H1 (cell line): ENCODE results near the gene GNAQ. TPM values are rescaled to one million over a fixed set of nuclear protein-coding genes. Genes with fewer than 3 reads are reported as not detected.

Experiments used
- EGR1 ChIP-seq: IDR thresholded peaks from 2 replicates; pipeline ENCODE4 v1.6.1; 2011; ENCODE audit warnings: low read depth, low read length, borderline replicate concordance
- GTF2F1 ChIP-seq: IDR thresholded peaks from 2 replicates; pipeline ENCODE4 v1.6.1; 2012; ENCODE audit warnings: low read depth, low read length, improper control_type of control experiment, borderline replicate concordance
- POLR2AphosphoS5 ChIP-seq: IDR thresholded peaks from 2 replicates; pipeline ENCODE4 v1.6.1; 2011; ENCODE audit warnings: low read depth, low read length
- RAD21 ChIP-seq, 2 experiments: IDR thresholded peaks in 1 of 2; conservative IDR thresholded peaks in 1 of 2; 2 replicates each; pipeline ENCODE4 v1.6.1; 2011; ENCODE audit warnings: low read depth in 2 of 2, low read length in 2 of 2, improper control_type of control experiment in 1 of 2, inconsistent platforms in 1 of 2, mild to moderate bottlenecking in 1 of 2, moderate library complexity in 1 of 2
- RNF2 ChIP-seq: fragments of 200-900, 300-1000 bp; sonication (generic); IDR thresholded peaks from 2 replicates; pipeline ENCODE4 v1.7.1; 2016; ENCODE audit warnings: borderline replicate concordance, low read depth, mild to moderate bottlenecking, antibody characterized with exemption, low read length; ENCODE audit not compliant: poor library complexity, severe bottlenecking; ENCODE audit errors: missing control alignments
- polyA plus RNA-seq, 7 experiments: library from polyadenylated mRNA; depleted of rRNA in 3 of 7; stranded (reverse) in 5 of 7; unstranded in 2 of 7; fragments of >200 nt in 5 of 7; fragments of 200-250 nt in 2 of 7; gene quantifications; 1 replicate in 5 of 7; 2 replicates in 1 of 7; 4 replicates in 1 of 7; pipeline versions ENCODE4 v1.2.1 to v1.2.3, GENCODE V29; 2011 to 2013; ENCODE audit warnings: missing spikeins in 2 of 7, mixed read lengths in 2 of 7
- total RNA-seq: library from RNA; stranded (reverse); fragmentation: NEBNext Ultra II Directional; extraction: Animal tissue kit (Norgen Biotek cat#: 25700); gene quantifications from 2 replicates; pipeline ENCODE4 v1.2.1, GENCODE V29; 2021
- TF ChIP-seq, protein P1 (sequence below): IDR thresholded peaks from 2 replicates; pipeline ENCODE4 v1.6.1; 2011; ENCODE audit warnings: low read depth, mild to moderate bottlenecking, low read length; ENCODE audit not compliant: insufficient read depth

The GNAQ gene
- total and polyA plus RNA-seq, 2 of the 8 experiments (the other 6 are each of a cell fraction or from before 2014, with no cell fraction given) = 22.8 to 63.8 TPM

- TF ChIP-seq, protein P1, sequence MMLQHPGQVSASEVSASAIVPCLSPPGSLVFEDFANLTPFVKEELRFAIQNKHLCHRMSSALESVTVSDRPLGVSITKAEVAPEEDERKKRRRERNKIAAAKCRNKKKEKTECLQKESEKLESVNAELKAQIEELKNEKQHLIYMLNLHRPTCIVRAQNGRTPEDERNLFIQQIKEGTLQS = no peak
- TF ChIP-seq RAD21 (IDR thresholded peaks at IDR 0.05 in 1 of 2, conservative IDR thresholded peaks at IDR 0.05 in 1 of 2; ENCODE audit: low read depth in 2 of 2, low read length in 2 of 2) = no peak
- no peak for TF ChIP-seq RNF2
- TF ChIP-seq GTF2F1 = no peak
- no peak for TF ChIP-seq POLR2AphosphoS5
- TF ChIP-seq EGR1 = no peak
- TF ChIP-seq, all 59 proteins: peak for 0
Observed at GRCh38 chr9:77679088-77679487, 352.5 kb downstream of the GNAQ start (continued).
